ENCODE data around the gene SAMD5.

SAMD5 gene

DNA sequence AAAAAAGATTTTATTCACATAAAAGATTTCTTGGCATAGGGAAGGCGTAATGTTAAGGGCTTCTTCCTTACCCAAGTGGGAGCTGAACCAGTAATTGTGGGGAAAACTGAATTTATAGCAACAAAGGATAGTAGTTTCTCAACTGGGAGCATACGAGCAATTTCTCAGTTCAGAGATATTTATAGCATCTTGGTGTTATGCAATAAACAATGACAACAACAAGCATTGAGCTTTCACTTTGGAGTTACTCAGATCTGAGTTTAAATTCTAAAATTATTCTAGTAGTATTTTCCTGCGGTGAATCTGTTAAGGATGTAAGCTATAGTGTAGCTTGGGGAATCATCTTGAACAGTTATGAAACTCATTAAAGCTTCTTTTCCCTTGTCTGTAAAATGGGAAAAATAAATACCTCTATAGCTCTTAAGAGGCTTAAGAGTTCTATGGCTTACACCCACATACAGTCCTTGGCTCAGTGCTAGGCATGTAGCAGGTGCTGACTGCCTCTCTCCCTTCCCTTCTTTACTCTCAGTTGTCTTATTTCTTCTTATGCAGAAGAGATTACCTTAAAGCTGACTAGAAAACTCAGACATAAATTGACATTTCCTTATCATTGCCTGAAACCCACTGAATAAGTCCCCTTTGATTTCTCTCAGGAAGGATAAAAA is 58.8 kb downstream of the SAMD5 start:
- no peak for DNase-seq (ENCODE audit: low spot score)

DNA sequence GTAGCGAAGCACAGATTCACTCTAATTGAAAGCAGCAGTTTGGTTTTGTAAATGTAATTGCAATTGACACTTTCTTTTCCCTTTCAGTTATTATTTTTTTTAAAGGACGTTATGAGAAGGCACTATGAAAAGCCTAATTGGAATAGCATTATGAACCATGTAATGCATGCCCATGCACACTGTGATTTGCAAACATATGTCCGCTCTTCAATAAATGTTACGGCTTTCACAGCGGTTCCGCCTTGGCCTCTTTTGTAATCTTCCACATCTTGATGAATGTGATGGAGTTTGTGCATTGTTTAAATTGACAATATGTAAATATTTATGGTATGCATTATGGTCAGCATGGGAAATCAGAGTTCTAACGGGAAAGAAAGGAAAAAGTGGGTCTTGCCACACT is 61.3 kb downstream of the SAMD5 start:
- no peak for DNase-seq (ENCODE audit: low spot score)

GRCh38 chr6:147570681-147571080 is 62.2 kb downstream of the SAMD5 start:
- no peak for DNase-seq (ENCODE audit: low spot score)

DNA sequence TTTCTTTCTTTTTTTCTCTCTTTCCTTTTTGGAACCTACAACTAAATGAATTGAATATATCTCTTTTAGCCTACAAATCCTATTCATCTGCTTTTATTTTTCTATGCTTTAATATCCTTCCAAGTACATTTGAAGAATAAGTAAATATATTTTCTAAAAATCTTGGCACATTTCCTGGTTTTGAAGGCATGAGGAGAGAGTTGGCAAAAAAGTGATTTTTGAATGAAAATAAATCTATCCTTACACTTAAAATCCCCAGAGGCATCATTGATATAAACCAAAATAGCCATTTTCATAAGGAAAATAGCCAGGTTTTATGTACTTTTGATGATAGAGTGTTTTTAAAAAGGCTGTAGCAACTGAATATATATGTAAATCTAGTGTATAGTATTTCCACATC is 69.0 kb downstream of the SAMD5 start:
- no peak for DNase-seq (ENCODE audit: low spot score)

DNA sequence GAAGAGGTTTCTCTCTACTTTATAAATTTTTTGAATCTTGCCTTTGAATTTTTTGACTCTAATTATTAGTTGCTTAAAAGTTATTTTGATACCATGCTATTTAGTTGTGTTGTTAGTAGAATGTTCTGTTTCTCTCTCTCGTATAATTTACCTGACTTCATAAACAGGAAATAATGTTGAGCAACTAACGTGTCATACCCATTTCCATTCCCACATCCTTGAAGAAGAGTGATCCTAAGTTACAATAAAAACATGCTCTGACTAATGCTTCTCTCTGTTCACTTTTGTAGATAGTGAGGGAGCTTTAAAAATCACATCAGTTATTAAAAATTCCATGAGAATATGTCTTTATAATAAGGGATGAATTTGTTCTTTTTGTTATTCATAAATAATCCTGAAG is 69.7 kb downstream of the SAMD5 start:
- DNase-seq (ENCODE audit: low spot score), result peak; percentile 3

DNA sequence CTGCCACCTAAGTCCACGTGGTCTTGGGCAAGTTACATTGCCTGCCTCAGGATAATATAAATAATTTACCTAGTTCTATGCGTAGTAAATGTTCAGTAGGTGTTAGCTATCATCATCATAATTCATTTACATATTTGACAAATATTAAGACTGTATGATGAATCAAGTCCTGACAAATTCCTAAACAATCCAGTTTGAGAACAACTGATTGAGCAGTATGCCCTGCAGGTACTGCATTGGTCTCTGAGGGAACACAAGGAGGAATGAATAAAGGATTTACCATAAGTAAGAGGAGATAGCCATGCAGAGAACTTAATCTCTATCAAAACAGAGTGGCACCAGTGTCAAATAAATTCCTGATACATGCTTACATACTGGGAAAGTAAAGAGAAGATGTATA is 70.4 kb downstream of the SAMD5 start:
- DNase-seq (ENCODE audit: low spot score), result no peak

GRCh38 chr6:147579667-147580066 is 71.2 kb downstream of the SAMD5 start:
- DNase-seq (ENCODE audit: low spot score), result no peak

DNA sequence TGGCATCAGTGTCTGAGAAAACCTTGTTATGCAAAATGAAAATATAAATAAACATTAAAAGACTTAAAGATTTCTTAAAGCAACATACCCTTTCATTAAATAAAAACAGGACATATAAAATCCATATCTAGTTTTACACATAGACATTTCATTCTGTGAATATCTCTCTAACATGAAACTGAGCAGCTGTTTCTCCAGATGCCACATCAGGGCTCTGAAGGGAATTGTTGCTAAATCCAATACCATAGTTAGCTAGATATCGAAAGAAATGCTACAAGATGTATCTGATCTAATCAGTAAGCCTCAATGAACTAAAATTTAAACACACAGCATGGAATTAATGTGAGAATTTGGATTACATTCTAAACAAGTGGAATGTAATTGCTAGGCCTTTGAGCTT is 74.5 kb downstream of the SAMD5 start:
- DNase-seq (ENCODE audit: low spot score), result no peak

GRCh38 chr6:147585256-147585655 is 76.8 kb downstream of the SAMD5 start:
- DNase-seq (ENCODE audit: low spot score), result no peak

DNA sequence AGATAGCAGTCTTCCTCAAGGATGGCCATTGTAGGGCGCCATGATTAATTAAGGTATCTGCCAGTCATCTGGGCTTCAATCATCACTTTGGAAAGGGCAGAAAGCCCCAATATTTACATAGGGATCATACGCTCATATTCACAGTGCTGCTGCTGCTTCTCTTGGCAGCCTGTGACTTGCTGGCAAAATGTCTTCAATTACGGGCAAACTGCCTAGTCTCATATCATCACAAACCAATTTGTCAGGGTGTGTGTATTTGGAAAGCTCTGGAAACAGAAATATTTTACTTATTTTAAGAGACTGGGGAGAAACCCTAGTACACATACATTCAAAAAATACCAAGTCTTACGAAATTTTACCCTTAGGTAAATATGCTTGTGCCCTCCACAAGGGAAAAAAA is 77.6 kb downstream of the SAMD5 start:
- DNase-seq (ENCODE audit: low spot score), result no peak

DNA sequence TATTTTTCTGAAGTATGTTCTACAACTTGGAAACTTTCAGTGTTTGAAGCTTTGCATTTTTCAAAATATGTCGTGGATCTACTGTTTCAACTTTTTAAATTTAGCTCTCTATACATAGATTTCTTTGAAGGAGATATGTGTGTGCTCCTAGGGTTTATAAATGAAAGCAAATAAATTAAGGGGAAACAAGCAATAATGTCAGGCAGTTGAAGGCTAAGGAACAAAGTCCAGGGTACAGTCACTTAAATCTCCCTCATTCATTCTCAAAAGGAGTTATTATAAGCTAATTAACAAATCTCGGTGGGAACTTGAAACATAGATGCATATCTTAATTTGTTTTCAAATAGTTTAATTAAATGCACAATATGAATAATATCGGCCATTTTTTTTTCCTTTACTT is 79.4 kb downstream of the SAMD5 start:
- no peak for DNase-seq (ENCODE audit: low spot score)

DNA sequence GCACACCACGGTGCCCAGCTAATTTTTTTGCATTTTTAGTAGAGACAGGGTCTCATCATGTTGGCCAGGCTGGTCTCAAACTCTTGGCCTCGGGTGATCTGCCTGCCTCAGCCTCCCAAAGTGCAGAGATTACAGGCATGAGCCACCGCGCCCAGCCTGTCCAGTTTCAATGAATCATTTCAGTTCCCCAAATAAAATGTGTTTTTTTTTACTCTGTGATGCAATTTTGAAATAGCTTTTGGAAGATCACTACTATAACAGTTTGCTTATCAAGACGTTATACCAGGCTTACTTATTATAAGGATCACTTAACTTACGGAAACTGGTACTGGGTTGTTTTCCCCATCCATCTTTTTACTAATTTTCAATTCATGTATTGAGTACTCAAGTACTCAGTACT is 80.0 kb downstream of the SAMD5 start:
- no peak for DNase-seq (ENCODE audit: low spot score)

DNA sequence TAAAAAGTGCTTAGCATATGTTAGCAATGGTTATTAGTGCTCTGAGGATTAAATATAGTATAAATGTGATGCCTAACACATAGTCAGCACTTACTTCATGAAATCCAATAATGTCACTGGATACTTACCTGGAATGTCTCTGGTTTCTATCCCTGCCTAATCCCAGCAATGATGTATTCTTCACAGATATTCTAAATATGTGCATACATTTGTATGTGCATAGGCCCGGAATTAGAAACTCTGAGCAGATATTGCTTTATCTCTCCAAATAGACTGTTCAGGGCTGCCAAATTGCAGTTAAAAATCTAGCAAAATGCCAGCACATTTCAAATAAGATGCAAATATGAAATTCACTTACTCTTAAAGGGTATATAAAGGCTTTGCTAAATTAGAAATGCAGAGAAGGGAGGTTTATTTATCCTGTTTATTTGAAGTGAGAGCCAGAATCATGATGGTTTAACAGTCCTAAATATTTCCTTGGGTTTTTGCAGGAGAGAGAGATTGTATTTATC is 81.3 kb downstream of the SAMD5 start:
- no peak for DNase-seq (ENCODE audit: low spot score)

GRCh38 chr6:147595961-147596360 is 87.5 kb downstream of the SAMD5 start:
- DNase-seq (ENCODE audit: low spot score), result no peak

- DNase-seq (ENCODE audit: low spot score), result no peak
Measured at GRCh38 chr6:147603392-147604081, 95.0 kb downstream of the SAMD5 start.

DNA sequence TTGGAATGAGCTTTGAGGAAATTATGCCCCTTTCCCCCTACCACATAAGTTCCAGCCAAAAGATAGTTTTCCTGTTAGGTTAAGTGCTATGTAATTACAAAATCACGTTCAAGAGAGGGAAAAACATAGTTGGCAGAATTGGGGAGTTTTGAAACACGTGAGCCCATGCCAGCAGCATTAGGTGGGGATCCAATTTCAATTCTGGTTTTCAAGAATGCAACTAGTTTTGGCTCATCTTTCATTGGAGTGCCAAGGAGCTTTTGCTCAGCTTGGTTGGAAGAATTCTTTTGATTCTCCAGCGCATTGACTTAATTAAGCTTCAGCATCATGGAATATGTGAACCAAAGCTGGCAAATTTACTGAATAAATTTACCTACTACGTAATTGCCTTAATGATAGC is 95.9 kb downstream of the SAMD5 start:
- DNase-seq (ENCODE audit: low spot score), result no peak

- DNase-seq (ENCODE audit: low spot score), result no peak
Measured at GRCh38 chr6:147611992-147612391, 103.5 kb downstream of the SAMD5 start.

DNA sequence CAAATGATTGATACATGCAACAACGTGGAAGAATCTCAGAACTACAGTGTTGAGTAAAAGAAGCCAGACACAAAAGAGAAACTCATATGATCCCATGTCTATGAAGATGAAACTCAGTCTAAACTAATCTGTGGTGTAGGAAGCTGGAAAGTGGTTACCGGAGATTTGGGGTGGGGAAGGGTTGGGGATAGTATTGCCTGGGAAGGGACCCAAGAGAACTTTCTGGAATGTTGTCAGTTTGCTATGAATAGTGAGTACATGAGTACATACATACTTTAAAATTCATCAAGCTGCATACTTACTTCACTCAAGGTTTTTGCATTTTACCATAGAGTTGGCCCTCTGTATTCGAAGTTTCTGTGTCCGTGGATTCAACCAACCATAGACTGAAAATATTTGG is 106.0 kb downstream of the SAMD5 start:
- no peak for DNase-seq (ENCODE audit: low spot score)

DNA sequence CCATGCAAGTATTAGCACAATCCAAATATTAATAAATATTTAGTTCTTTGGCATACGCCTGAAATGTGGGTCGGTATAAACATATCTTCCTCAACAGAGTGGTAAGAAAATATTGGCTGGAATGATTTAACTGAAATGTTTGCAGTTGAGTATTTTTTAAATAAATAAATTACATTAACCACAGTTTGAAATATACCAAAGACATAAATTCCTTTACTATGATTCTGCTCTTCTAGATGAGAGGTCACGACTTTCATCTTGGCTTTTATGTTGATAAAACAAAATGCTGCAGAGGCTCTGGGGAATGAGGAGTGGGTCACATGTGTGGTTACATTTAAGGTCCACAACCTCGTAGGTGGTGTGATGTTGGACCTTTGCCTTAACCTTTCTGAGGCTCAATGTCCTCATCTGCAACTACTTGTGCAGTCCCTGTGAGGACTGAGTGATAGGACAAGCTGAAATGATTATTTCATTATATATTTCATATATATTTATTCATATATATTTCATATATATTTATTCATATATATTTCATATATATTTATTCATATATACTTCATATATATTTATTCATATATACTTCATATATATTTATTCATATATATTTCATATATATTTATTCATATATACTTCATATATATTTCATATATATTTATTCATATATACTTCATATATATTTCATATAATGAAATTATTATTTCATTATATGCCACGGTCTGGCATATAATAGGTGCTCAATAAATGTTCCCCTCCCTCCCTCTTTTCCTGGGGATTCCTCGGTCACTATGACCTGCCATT is 107.4 kb downstream of the SAMD5 start:
- no peak for DNase-seq (ENCODE audit: low spot score)

DNA sequence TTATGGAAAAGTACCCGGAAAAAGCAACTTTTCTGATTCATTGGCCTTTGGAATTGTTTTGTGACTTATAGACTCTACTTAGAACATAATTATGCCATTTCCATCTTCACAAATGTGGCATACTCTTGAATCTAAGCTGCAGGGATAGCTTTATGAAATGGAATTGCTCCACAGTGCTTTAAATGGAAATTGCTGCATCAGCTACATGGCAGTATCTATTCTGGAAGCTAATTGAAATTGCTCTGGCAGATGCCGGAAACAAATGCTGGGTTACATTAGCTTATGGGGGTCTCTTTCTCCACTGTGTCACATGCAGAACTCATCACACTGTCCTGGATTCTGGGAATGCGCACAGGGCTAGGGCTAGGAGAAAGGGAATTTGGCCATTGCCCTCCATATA is 108.9 kb downstream of the SAMD5 start:
- no peak for DNase-seq (ENCODE audit: low spot score)

DNA sequence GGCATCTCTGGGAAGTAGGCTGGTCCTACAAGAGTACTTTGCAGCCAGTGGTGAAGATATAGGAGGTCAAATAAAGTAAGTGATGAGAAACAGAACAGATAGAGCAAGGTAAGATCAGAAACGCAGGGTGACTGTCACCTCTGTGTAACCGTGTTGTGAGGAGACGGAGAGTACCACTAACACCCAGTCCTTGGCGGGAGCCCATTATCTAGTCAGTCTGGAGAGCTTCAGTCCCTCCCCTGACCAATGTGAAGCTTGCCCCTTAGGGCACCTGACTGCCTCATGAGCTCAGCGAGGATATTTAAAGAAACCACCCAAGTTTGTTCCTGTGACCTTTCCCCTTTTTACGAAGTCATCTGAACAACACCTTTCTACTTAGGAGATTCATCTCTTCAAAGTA is 110.0 kb downstream of the SAMD5 start:
- DNase-seq (ENCODE audit: low spot score), result no peak

- no peak for DNase-seq (ENCODE audit: low spot score)
Measured at GRCh38 chr6:147618927-147619326, 110.4 kb downstream of the SAMD5 start.
